Ramos (cell line): Measurements from ENCODE around the gene TMEM115.

Experiments
- in situ Hi-C: fragments of 300-500 bp; cut with MboI; formaldehyde crosslinking; loops from one replicate; pipeline ENCODE4 v1.14.3; 2022; ENCODE audit warnings: low sequenced_read_pairs; ENCODE audit not compliant: unreplicated experiment

Gene TMEM115

DNA sequence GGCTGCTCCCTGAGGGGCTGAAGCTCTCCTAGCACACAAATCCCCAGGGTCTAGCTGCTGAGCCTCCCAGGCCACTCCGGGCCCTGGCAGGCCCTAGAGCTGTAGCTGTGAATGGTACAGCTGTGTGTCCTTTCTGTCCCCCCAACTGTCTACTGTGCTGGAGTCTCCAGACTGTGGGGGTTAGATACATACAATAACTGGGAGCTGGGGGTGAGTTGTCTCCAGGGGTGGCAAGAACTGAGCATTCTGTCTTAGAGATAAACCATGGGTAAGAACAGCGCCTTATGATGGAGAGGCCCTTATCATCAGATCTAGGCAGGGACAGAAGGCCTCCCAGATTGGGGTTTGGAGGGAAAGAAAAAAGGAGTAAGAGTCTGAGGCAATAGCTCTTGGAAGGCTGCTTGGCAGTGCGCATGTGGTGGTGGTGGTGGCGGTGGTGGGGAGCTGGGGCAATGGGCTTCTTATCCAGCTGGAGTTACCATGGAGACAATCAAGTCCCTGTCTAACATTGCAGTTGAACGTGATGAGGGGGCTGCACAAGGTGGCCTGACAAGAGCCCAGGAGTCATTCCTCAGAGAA, 5.0 kb downstream of the TMEM115 start:
- in situ Hi-C loops = no loop called here

DNA sequence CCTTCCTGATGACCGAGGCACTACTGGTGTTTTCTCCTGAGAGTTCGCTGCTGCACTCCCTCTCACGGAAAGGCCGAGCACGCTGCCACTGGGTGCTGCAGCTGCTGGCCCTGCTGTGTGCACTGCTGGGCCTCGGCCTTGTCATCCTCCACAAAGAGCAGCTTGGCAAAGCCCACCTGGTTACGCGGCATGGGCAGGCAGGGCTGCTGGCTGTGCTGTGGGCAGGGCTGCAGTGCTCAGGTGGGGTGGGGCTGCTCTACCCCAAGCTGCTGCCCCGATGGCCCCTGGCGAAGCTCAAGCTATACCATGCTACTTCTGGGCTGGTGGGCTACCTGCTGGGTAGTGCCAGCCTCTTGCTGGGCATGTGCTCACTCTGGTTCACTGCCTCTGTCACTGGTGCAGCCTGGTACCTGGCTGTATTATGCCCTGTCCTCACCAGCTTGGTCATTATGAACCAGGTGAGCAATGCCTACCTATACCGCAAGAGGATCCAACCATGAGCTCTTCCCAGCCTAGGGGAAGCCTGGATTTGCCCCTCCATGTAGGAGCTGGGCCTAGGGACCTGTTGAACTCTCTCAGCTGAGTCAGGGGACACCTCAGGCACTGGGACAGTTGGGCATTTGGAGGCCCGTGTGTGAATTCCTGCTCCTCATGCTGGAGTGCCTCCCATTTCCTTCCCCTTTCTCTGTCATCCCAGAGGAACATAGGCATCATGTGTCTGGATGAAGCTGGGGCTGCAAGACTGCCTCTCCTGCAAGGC, 5.9 kb downstream of the TMEM115 start:
- in situ Hi-C loops = no loop called here

DNA sequence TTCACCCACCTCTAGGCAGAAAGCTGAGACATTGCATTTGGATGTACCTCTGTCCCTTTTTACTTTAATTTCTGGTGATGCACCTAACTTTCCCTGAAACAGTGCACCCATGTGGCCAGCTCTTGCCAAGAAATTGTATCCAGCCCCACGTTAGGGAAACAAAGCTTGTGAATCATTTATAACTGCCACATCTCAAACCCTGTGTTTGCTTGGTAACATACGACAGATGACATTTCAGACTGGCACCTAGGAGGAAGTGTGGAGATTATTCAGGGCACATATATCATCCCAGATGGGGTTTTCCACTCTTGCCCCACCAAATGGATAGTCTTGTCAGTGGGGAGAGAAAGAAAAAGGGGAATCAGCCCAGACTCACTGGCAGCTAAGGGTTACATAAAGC, 6.5 kb downstream of the TMEM115 start:
- in situ Hi-C loops = no loop called here

DNA sequence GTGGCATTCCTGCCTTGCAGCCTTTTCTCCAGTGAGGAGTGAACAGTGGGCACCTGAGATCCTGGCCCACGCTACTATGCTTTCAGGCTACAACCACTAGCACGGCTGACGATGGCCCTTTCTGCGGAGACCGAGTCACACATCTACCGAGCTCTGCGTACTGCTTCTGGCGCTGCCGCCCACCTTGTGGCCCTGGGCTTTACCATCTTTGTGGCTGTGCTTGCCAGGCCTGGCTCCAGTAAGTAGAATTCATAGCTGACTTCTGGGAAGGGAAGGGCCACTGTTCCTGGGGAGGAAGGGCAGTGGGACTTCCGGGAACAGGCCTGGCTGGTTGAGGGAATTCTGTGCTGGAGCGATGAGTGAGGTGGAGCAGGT, 8.0 kb downstream of the TMEM115 start:
- in situ Hi-C loops = no loop called here

DNA sequence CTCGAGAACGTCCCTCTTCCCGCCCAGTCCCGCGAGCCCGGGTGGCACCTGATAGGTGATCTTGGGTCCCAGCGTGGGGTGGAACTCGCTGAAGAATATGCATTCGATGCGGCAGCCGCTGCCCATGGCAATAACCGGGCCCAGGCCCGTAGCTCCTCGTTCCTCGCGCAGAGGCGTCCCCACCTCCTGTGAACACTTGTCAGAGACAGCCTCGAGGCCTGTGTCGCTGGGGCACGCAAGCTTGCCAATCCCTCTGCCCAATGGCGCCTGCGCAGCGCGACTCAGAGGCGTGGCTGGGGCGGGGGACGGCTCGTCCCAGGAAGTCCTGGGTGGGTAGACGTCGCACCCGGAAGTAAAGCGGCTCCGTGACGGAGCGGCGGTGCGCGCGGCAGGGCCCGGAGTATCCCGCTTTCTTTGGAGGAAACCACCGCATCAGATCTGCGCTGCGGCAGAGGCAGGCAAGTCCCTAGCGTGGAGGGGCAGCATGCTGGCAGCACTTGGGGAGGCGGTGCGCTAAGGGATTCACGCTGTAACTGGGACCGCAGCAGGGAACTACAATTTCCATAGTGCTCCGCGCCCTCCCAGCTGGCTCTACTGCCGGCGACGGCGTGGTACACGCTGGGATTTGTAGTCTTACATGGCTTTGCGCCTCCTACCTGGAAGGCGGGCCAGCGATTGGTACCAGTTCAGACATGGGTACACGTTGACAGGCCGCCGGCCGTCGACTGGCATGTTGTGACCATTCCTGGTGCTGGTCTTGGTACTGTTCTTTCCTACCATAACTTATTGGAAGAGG, 8.6 kb downstream of the TMEM115 start, which contains the start of the genes CYB561D2 and NPRL2:
CYB561D2 (plus strand) TSS at position 336 of the 796 bp plus-strand sequence. CDS start 572 bp downstream, outside the sequence.
NPRL2 (minus strand) TSS at position 249 of the 796 bp plus-strand sequence; CDS start at position 126, 123 bp downstream.
- in situ Hi-C loops = no loop called here

DNA sequence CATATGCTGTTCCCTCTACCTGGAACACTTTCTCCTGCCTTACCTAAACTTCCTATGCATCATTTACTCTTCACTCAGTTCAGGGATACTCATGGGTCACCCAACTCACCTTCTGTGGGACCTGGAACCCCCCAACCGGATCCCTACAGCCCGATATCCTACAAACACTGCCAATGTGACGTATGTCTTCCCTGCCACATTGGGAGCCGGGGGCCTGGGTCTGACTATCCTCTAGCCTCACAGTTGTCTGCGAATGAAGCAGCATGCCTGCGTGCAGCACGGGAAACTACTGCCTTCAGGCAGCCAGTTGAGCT, 9.2 kb downstream of the TMEM115 start:
- in situ Hi-C loops = no loop called here

DNA sequence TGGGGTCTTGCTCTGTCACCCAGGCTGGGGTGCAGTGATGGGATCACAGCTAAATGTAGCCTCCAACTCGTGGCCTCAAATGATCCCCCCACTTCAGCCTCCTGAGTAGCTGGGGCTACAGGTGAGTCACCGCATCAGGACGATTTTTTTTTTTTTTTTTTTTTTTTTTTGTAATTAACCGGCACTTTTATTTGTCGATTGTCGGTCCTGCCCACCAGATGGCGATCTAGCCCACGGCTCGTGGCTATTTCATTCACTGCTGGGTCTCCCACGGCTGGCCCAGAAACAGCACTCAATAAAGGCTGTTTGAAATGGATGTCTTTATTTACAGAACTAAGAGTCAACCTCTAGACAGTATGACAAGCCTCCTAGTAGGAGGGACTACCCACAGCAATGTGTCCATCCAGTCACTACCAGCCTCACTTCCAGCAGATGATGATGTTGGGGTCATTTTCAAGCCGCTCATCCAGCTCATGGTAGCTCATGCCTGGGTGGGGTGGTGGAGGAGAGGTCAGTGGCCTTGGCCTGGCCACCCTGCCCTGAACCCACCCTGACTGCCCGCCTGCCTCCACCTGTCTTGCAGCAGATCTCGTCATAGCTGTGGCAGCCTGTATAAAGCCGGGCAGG, 12.0 kb downstream of the TMEM115 start:
- in situ Hi-C loops = no loop called here

DNA sequence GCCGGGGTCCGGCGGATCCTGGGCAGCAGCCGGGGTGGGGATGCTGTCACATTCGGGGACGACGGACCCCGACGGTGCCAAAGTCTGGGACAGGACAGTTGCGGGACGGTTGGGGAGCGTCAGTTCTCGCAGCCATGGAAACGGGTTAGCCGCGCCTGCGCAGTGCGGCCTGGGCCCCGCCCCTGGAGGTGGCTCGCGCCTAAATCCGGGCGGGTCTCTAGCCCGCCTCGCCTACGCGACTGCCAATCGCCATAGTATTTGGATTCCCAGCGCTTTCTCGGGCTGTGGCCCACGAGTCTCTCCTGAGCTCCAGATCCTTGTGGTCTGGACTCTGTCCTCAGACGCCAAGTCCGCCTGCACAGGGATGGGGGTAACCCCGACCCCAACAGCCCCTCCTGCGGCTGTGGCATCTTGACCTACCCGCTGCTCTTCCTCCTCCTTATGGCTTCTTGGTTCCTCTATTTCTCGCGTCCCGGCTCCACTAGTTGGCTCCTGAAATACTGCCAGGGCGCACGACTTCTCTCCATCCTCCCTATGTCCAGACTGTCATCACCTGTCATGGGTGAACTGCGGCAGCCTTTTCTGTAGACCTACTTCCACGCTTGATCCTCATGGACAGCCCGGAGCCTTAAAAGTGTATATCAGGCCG, 13.6 kb downstream of the TMEM115 start, which contains the start of gene ZMYND10:
ZMYND10 (minus strand) TSS at position 147 of the 649 bp plus-strand sequence. CDS start 153 bp downstream, outside the sequence.
- in situ Hi-C loops = no loop called here

DNA sequence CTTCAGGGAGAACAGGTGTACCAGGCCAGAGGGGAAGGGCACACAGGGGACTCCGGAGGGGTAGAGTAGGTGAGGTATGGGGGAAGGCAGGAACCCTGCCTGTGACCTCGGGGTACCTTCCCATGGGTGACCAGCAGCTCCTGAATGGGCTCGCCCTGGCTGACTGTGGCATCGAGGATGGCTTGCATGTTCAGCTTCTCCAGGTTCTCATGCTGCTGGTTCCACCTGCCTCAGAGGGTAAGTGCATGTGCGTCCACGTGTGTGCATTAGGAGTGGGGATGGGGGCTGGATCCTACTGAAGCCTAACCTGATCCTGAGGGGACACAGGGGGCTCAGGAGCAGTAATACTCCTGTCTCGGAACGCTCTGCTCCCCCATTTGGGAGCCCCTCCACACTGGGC, 14.3 kb downstream of the TMEM115 start:
- in situ Hi-C loops = no loop called here

DNA sequence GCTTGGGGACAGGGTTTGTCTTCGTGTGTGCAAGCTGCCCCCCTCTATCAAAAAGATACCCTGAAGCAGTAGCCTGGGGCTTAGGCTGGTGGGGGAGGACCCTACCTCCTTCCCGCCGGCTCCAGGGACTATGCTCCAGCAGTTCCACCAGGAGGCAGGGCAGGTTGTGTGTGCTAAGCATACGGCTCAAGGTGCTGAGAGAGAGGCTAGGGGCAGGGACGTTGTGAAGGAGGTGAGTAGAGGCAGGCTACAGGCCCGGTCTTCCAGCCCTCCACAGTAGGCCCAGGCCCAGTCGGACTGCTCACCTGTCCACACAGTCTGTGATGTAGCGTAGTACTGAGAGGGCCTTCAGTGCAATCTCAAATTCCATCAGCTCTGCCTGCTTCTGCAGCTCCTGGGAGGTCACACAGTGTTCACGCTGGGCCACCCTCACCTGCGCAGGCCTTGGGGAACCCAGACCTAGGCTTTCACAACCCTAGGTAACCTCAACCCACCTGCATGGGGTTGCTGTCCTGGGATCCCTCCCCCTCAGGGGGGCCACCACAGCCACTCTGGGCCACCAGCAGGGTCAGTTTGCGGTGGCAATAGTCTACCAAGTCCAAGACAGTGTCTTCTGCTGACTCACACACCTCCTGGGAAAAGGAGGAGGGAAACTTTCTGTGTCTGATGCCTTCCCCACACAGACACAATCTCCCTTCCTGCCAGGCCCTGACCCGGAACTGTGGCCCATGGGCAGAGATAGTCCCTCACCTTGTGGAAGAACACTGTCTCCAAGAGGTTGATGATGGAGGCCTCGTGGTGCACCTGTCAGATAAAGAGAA, 16.3 kb downstream of the TMEM115 start:
- in situ Hi-C loops = no loop called here

DNA sequence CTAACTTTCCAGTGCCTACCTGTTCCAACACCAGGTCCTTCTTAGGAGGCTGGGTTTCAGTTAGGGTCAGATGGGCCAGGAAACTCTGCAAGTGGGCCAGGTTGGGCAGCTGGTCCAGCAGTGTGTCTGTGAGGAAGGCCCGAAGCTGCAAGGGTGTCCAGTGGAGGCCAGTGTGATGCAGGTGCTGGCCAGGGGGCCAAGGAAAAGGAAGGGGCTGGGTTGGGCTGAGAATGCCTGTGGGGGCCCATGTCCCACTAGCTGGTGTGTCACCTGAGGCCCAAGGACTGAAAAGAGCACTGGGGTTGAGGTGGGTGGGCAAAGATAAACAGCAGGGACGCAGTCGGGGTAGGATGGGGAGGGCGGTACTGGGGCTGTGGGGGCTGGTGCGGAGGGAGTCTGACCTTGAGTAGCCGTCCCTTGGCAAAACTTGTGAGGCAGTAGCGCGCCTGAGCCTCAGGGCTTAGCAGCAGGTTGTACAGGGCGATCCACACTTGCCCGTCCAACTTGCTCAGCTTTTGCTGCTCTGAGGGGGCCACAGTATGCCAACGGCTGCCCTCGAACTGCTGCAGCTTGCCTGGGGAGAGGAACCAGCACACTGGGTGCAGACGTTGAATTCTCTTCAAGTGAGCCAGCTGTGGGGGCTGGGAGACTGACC, 17.2 kb downstream of the TMEM115 start:
- in situ Hi-C loops = no loop called here

DNA sequence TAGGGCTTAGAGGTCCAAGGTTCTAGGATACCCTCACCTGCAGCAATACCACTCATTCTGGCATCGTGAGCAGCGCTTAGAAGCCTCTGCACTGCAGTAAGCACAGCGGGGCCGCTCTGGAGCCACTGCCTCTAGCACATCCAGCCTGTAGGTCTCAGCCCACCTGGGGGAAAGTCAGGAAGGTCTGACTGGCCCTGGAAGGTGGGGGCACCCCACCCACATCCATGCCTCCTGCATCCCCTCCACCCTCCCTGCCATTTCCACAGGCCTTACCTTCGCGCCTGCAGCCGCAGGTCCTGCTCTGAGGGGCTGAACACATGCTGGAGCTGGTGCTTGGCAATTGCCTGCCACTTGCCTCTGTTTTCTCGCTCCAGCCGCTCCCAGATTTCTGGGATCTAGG, 17.8 kb downstream of the TMEM115 start:
- in situ Hi-C loops = no loop called here

DNA sequence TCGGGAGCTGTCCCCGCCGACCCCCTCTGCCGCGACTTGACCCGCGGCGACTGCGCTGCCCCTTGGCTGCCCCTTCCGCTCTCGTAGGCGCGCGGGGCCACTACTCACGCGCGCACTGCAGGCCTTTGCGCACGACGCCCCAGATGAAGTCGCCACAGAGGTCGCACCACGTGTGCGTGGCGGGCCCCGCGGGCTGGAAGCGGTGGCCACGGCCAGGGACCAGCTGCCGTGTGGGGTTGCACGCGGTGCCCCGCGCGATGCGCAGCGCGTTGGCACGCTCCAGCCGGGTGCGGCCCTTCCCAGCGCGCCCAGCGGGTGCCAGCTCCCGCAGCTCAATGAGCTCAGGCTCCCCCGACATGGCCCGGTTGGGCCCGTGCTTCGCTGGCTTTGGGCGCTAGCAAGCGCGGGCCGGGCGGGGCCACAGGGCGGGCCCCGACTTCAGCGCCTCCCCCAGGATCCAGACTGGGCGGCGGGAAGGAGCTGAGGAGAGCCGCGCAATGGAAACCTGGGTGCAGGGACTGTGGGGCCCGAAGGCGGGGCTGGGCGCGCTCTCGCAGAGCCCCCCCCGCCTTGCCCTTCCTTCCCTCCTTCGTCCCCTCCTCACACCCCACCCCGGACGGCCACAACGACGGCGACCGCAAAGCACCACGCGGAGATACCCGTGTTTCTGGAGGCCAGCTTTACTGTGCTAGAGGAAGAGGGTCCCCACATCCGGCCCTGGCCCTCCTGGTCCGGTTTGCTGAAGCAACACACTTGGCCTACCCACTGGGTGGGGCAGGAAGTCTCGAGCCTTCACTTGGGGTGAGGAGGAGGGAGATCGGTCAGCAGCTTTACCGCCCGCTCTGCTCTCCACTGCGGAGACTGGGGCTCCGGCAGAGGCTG, 18.6 kb downstream of the TMEM115 start, which contains the start of gene RASSF1:
RASSF1 (minus strand) TSS at position 389 of the 882 bp plus-strand sequence; CDS start at position 358, 31 bp downstream.
- in situ Hi-C loops = no loop called here

DNA sequence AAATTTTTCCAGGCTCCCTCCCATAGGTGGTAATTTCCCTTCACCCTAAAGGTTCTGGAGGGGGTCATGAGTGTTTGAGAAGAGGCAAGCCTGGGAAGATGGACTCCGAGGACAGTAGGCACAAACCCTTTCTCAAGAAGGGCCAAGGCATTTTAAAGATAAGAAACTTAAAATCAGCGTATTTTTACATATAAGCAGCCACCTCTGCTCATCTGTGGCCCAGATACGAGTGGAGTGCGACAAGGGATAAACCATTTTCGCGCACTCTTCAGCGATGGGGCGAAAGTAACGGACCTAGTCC, 19.2 kb downstream of the TMEM115 start:
- in situ Hi-C loops = no loop called here

DNA sequence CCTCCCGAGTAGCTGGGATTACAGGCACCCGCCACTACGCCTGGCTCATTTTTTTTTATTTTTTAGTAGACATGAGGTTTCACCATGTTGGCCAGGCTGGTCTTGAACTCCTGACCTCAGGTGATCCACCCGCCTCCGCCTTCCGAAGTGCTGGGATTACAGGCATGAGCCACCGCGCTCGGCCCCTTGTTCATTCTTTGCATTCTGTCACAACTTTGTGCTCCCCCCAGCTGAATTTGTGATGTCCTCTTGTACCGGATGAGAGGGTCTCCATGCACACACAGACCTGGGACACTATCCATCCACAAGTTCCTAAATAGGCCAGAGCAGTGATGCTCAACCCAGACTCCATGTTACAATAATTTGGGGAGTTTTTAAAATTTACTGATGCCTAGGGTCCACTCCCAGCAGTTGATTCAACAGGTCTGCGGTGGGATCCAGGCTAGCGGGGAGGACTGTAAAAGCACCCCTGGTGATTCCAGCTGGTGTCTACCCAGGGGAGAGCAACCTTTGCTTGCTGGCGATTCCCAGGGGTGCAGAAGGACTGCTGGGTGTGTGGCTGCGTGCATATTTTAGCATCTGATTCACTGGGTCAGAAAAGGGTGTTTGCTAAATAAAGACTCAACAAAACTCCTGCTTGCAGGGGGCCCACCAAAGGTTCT, 19.7 kb downstream of the TMEM115 start:
- in situ Hi-C loops = no loop called here

DNA sequence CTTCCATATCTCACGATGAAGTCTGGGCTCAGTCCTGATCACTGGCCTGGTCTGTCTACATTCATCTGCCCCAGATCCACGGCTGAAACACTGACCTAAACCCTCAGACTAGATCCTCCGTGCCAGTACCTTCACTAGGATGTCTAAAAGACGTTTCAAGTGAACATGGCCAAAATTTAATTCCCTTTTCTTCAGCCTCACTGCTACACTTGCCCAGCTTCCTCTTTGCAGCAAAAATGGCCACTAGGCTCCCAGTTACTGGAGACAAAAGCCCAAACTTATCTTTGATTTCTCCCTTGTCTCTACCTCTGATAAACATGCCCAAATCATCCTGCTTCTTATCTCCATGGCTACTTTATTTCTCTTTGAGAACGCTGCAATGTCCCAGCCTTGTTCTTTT, 20.4 kb downstream of the TMEM115 start:
- in situ Hi-C loops = no loop called here

DNA sequence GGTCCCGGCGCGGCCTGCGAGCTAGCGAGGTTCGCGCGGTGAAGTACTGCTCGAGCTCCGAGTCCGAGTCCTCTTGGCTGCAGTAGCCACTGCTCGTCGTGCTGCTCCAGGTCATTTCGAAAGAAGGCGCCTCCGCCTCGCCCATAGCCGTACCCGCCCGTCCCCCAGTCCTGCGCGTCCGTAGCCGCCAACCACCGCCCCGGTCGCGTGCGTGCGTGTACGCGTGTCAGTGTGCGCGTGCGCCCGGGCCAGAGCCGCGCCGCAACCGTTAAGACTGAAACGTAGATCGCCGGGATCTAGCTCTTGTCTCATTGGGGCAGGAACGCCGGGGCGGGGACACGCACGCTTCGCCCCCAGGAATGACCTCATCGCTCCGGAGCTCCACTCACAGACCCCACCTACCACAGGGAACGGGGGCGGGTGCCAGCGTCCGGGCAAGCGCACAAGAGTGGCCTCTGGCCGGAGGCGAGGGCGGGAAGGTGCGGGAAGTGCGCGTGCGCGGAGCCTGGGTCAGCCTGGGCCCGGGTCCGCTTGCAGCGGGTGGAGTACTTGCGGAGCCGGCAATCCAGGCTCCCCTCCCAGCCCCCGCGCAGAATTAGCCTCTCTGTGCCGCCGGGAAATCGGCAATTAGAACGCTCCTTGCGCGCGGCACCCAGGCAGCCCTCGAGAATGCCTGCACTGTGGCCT, 22.0 kb downstream of the TMEM115 start:
- in situ Hi-C loops = no loop called here
